Right renal pelvis (tissue), 4 donors: Measurements from ENCODE around the gene CDK10. TPM values are rescaled to one million over a fixed set of nuclear protein-coding genes. Genes with fewer than 3 reads are reported as not detected.
"Not testable (repeated sequence)": the region's sequence is repeated elsewhere in the genome, so short reads cannot be mapped to it uniquely, and the experiment has no call there.

Source experiments
- DNase-seq, 4 donors: peaks; one replicate each; pipeline ENCODE4 v3.0.0-alpha.2; 2013; ENCODE audit warnings: low read depth in 4 of 4, low spot score in 3 of 4, missing footprints in 1 of 4
- polyA plus RNA-seq, 4 donors: library from polyadenylated mRNA; unstranded; fragments of 120-200 nt; gene quantifications; one replicate each; pipeline ENCODE4 v1.2.1, GENCODE V29; 2013; ENCODE audit not compliant: insufficient read length in 4 of 4

CDK10 gene
- 100 to 1,000 TPM in 2 of 4 donors, 10 to 100 TPM in 2; 91.2 to 110 (median 99.6) TPM for polyA plus RNA-seq

GRCh38 chr16:89686520-89687091 is at the start of gene CDK10:
Gene CDK10 (plus strand): TSS chr16:89686689. CDS start chr16:89686711, 22 bp downstream.
- DNase-seq = peak; percentile 79 to 96 (median 86)

- no peak for DNase-seq
Observed at GRCh38 chr16:89637379-89637778, 49.1 kb upstream of the CDK10 start.

- DNase-seq = no peak
Observed at GRCh38 chr16:89638455-89638854, 48.0 kb upstream of the CDK10 start.

GRCh38 chr16:89639385-89639784 is 47.1 kb upstream of the CDK10 start:
- no peak for DNase-seq

GRCh38 chr16:89641458-89642119 is 44.9 kb upstream of the CDK10 start:
- DNase-seq = no peak

GRCh38 chr16:89642574-89642973 is 43.9 kb upstream of the CDK10 start:
- DNase-seq = no peak

- DNase-seq = no peak
Observed at GRCh38 chr16:89643769-89644300, 42.7 kb upstream of the CDK10 start.

- no peak for DNase-seq
Observed at GRCh38 chr16:89645122-89645521, 41.4 kb upstream of the CDK10 start.

GRCh38 chr16:89646270-89646669 is 40.2 kb upstream of the CDK10 start:
- DNase-seq = no peak

- no peak for DNase-seq
Observed at GRCh38 chr16:89646906-89647305, 39.6 kb upstream of the CDK10 start.

GRCh38 chr16:89651584-89651983 is 34.9 kb upstream of the CDK10 start:
- no peak for DNase-seq

GRCh38 chr16:89653656-89654295 is 32.7 kb upstream of the CDK10 start:
- DNase-seq = no peak

GRCh38 chr16:89655062-89655643 is 31.3 kb upstream of the CDK10 start:
- no peak for DNase-seq

GRCh38 chr16:89656435-89657121 is 29.9 kb upstream of the CDK10 start:
- no peak for DNase-seq

GRCh38 chr16:89657442-89658220 is 28.9 kb upstream of the CDK10 start, which contains the start of the genes CHMP1A and SPATA33:
Gene CHMP1A (minus strand): TSS chr16:89657708. CDS start chr16:89657588, 120 bp downstream.
Gene SPATA33 (plus strand): TSS chr16:89657836. CDS start chr16:89657912, 76 bp downstream.
- DNase-seq = peak; percentile 69 to 87 (median 80)

- DNase-seq = no peak
Observed at GRCh38 chr16:89658221-89658879, 28.1 kb upstream of the CDK10 start.

GRCh38 chr16:89660146-89660545 is 26.3 kb upstream of the CDK10 start:
- DNase-seq = no peak

GRCh38 chr16:89661215-89661614 is 25.3 kb upstream of the CDK10 start:
- no peak for DNase-seq

GRCh38 chr16:89664238-89664637 is 22.3 kb upstream of the CDK10 start:
- DNase-seq = not testable (repeated sequence)
